Gastroesophageal sphincter (tissue), 3 donors: ENCODE measurements around the gene RTN4RL1.
"Not testable (repeated sequence)": the region's sequence is repeated elsewhere in the genome, so short reads cannot be mapped to it uniquely, and the experiment has no call there.

Experiments used
- POLR2A ChIP-seq, 2 donors: fragments of 450-650 bp; IDR thresholded peaks; one replicate each; pipeline ENCODE4 v1.6.1; 2017; ENCODE audit warnings: antibody characterized with exemption in 2 of 2, mild to moderate bottlenecking in 2 of 2, moderate library complexity in 1 of 2
- POLR2AphosphoS5 ChIP-seq: sonication (generic); formaldehyde crosslinking; IDR thresholded peaks from one replicate; pipeline ENCODE4 v1.6.1; 2017; ENCODE audit warnings: antibody characterized with exemption
- TF ChIP-seq, protein P1 (sequence below), 4 experiments: fragments of 200-600 bp in 2 of 4; fragments of 450-650 bp in 2 of 4; sonication (generic) in 1 of 4; IDR thresholded peaks; one replicate each; pipeline ENCODE4 v1.5.1; 2017 to 2019; ENCODE audit warnings: antibody characterized with exemption in 4 of 4, mild to moderate bottlenecking in 2 of 4, moderate library complexity in 2 of 4

- TF ChIP-seq, protein P1, sequence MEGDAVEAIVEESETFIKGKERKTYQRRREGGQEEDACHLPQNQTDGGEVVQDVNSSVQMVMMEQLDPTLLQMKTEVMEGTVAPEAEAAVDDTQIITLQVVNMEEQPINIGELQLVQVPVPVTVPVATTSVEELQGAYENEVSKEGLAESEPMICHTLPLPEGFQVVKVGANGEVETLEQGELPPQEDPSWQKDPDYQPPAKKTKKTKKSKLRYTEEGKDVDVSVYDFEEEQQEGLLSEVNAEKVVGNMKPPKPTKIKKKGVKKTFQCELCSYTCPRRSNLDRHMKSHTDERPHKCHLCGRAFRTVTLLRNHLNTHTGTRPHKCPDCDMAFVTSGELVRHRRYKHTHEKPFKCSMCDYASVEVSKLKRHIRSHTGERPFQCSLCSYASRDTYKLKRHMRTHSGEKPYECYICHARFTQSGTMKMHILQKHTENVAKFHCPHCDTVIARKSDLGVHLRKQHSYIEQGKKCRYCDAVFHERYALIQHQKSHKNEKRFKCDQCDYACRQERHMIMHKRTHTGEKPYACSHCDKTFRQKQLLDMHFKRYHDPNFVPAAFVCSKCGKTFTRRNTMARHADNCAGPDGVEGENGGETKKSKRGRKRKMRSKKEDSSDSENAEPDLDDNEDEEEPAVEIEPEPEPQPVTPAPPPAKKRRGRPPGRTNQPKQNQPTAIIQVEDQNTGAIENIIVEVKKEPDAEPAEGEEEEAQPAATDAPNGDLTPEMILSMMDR (IDR thresholded peaks at IDR 0.05): not testable (repeated sequence)
- TF ChIP-seq POLR2A (IDR thresholded peaks at IDR 0.05); POLR2AphosphoS5: not testable (repeated sequence)
Observed at GRCh38 chr17:1895479-1895878, 129.7 kb downstream of the RTN4RL1 start.
